ENCODE results near the gene PDZD8. TPM values are rescaled to one million over a fixed set of nuclear protein-coding genes. Genes with fewer than 3 reads are reported as not detected.

PDZD8 gene
- total RNA-seq, 1 donor from 2014 or later: 31.3 TPM

DNA sequence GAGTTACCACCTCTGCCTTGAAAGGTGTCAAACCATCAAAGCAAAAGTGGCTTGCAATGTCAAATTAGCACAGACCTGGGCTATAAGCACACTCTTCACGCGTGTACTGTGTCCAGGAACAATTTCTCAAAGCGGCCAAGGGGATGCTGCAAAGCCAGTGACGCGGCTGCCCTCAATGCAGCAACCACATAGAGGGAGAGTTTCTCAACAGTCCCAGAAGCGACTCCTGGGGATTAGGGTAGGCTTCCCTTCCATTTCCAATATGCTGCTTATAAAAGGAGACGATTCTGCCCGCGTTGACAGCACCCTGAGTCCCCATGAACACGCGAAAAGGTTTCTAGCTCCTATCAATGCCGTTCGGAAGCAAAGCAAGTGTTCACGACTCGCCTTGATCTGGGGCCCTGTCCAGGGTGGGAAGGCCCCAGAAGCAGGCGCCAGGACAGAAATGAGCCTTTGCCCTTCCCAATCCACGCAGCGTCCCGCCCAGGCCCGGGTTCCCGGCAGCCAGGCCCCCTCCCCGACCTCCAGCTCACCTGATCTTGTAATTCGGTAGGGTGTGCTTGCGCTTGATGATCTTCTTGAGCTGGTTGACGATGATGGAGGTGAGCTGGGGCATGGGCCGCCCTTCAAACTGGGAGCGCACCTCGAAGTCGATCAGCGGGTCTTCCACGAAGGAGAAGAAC lies 1.3 kb downstream of the PDZD8 start:
- Histone ChIP-seq H3K9me3 (ENCODE audit: insufficient read depth, low read depth, low read length) (no peaks in the 10 kb centered on the region), H3K4me2 (ENCODE audit: low read length) (peak overlapping the region; percentile 98), H3K4me1 (ENCODE audit: insufficient read depth, low read length) (peaks cover 18% of the 10 kb centered on the region), H3K27me3 (ENCODE audit: insufficient read depth, low read length) (peaks cover 7% of the 10 kb centered on the region), H3K36me3 (ENCODE audit: insufficient read depth, low read length) (no peaks in the 10 kb centered on the region), H3K79me2 (ENCODE audit: insufficient read depth, low read length) (peaks cover 61% of the 10 kb centered on the region), H3K9ac (ENCODE audit: low read length) (peak overlapping the region; percentile 85), H2AFZ (ENCODE audit: low read depth, low read length) (peak overlapping the region; percentile 21), H4K20me1 (ENCODE audit: insufficient read depth, low read length) (peaks cover 53% of the 10 kb centered on the region), H3K4me3 (ENCODE audit: insufficient read depth, low read depth, low read length) (peak overlapping the region; percentile 78), H3K27ac (ENCODE audit: low read depth, low read length) (peak overlapping the region; percentile 79)
- FAIRE-seq (no peak), DNase-seq (ENCODE audit: low read depth) (peak; percentile 29)
- H3K4me1 Mint-ChIP-seq (ENCODE audit: low read depth, unreplicated experiment): peaks cover 12% of the 10 kb centered on the region
- peak overlapping the region; percentile 94 for H3K4me3 Mint-ChIP-seq (ENCODE audit: unreplicated experiment)
- peaks cover 3% of the 10 kb centered on the region for H3K9me3 Mint-ChIP-seq (ENCODE audit: unreplicated experiment)
- TF ChIP-seq, protein P1, sequence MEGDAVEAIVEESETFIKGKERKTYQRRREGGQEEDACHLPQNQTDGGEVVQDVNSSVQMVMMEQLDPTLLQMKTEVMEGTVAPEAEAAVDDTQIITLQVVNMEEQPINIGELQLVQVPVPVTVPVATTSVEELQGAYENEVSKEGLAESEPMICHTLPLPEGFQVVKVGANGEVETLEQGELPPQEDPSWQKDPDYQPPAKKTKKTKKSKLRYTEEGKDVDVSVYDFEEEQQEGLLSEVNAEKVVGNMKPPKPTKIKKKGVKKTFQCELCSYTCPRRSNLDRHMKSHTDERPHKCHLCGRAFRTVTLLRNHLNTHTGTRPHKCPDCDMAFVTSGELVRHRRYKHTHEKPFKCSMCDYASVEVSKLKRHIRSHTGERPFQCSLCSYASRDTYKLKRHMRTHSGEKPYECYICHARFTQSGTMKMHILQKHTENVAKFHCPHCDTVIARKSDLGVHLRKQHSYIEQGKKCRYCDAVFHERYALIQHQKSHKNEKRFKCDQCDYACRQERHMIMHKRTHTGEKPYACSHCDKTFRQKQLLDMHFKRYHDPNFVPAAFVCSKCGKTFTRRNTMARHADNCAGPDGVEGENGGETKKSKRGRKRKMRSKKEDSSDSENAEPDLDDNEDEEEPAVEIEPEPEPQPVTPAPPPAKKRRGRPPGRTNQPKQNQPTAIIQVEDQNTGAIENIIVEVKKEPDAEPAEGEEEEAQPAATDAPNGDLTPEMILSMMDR (IDR thresholded peaks at IDR 0.05; ENCODE audit: insufficient read depth, low read depth, low read length): no peak
- no peak for TF ChIP-seq EZH2 (IDR thresholded peaks at IDR 0.05; ENCODE audit: insufficient read depth, low read length)
- peak overlapping the region; percentile 29 for H3K27ac Mint-ChIP-seq (ENCODE audit: unreplicated experiment)
- H3K36me3 Mint-ChIP-seq (ENCODE audit: low read depth, unreplicated experiment): no peaks in the 10 kb centered on the region
- peaks cover 11% of the 10 kb centered on the region for H3K27me3 Mint-ChIP-seq (ENCODE audit: low read depth, unreplicated experiment)

DNA sequence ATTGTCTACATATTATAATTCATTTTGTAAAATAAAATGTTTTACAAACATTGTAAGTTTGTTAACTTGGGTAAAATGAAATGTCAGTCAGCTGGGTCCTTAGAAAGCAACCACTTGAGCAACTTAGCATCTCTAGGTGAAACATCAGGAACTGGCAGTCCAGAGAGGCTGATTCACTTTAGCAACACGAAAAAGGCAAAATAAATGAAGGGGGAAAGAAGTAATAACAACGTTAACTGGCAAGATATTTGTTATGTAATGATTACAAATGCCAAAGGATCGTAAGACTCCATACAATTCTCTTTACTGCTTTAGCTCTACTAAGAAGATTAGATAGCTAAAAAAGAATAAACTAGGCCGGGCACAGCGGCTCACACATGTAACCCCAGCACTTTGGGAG lies 5.0 kb downstream of the PDZD8 start:
- H3K36me3 Mint-ChIP-seq (ENCODE audit: low read depth, unreplicated experiment): no peaks in the 10 kb centered on the region
- peak overlapping the region; percentile 55 for H3K4me2 ChIP-seq (ENCODE audit: low read length)
- H3K27ac Mint-ChIP-seq (ENCODE audit: unreplicated experiment): no peak overlapping the region
- H3K79me2 ChIP-seq (ENCODE audit: insufficient read depth, low read length): peaks cover 98% of the 10 kb centered on the region
- FAIRE-seq (no peak), DNase-seq (ENCODE audit: low read depth) (peak; percentile 77)
- no peak overlapping the region for H3K4me3 Mint-ChIP-seq (ENCODE audit: unreplicated experiment)
- H3K36me3 ChIP-seq (ENCODE audit: insufficient read depth, low read length): no peaks in the 10 kb centered on the region
- H3K4me1 ChIP-seq (ENCODE audit: insufficient read depth, low read length): peaks cover 19% of the 10 kb centered on the region
- no peaks in the 10 kb centered on the region for H3K27me3 ChIP-seq (ENCODE audit: insufficient read depth, low read length)
- no peak overlapping the region for H3K9ac ChIP-seq (ENCODE audit: low read length)
- TF ChIP-seq, protein P1 (IDR thresholded peaks at IDR 0.05; ENCODE audit: insufficient read depth, low read depth, low read length): no peak
- TF ChIP-seq EZH2 (IDR thresholded peaks at IDR 0.05; ENCODE audit: insufficient read depth, low read length): no peak
- H2AFZ ChIP-seq (ENCODE audit: low read depth, low read length): no peak overlapping the region
- no peak overlapping the region for H3K4me3 ChIP-seq (ENCODE audit: insufficient read depth, low read depth, low read length)
- no peaks in the 10 kb centered on the region for H3K9me3 ChIP-seq (ENCODE audit: insufficient read depth, low read depth, low read length)
- no peaks in the 10 kb centered on the region for H3K27me3 Mint-ChIP-seq (ENCODE audit: low read depth, unreplicated experiment)
- peak overlapping the region; percentile 30 for H3K27ac ChIP-seq (ENCODE audit: low read depth, low read length)
- no peaks in the 10 kb centered on the region for H3K9me3 Mint-ChIP-seq (ENCODE audit: unreplicated experiment)
- H4K20me1 ChIP-seq (ENCODE audit: insufficient read depth, low read length): peaks cover 80% of the 10 kb centered on the region
- H3K4me1 Mint-ChIP-seq (ENCODE audit: low read depth, unreplicated experiment): peaks cover 12% of the 10 kb centered on the region

DNA sequence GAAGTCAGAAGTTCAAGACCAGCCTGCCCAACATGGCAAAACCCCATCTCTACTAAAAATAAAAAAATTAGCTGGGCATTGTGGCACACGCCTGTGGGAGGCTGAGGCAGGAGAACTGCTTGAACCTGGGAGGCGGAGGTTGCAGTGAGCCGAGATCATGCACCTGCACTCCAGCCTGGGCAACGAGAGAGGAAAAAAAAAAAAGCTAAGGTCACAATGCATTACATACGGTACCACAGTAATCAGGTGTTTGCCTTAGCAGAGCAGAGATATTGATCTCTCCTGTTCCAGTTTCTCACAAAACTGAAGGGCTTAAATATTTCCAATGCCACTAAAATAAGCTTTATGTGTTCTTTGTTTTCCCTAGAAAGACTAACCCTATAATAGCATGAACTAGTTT lies 7.5 kb downstream of the PDZD8 start:
- Histone ChIP-seq H3K36me3 (ENCODE audit: insufficient read depth, low read length) (no peaks in the 10 kb centered on the region), H4K20me1 (ENCODE audit: insufficient read depth, low read length) (peaks cover 75% of the 10 kb centered on the region), H3K4me3 (ENCODE audit: insufficient read depth, low read depth, low read length) (no peak overlapping the region), H3K79me2 (ENCODE audit: insufficient read depth, low read length) (peaks cover 97% of the 10 kb centered on the region), H3K27me3 (ENCODE audit: insufficient read depth, low read length) (no peaks in the 10 kb centered on the region), H3K9me3 (ENCODE audit: insufficient read depth, low read depth, low read length) (no peaks in the 10 kb centered on the region), H3K9ac (ENCODE audit: low read length) (no peak overlapping the region), H3K4me1 (ENCODE audit: insufficient read depth, low read length) (peaks cover 28% of the 10 kb centered on the region), H3K4me2 (ENCODE audit: low read length) (no peak overlapping the region), H3K27ac (ENCODE audit: low read depth, low read length) (no peak overlapping the region), H2AFZ (ENCODE audit: low read depth, low read length) (no peak overlapping the region)
- Mint-ChIP-seq H3K4me3 (ENCODE audit: unreplicated experiment) (no peak overlapping the region), H3K27me3 (ENCODE audit: low read depth, unreplicated experiment) (no peaks in the 10 kb centered on the region), H3K36me3 (ENCODE audit: low read depth, unreplicated experiment) (no peaks in the 10 kb centered on the region), H3K4me1 (ENCODE audit: low read depth, unreplicated experiment) (peaks cover 29% of the 10 kb centered on the region), H3K27ac (ENCODE audit: unreplicated experiment) (no peak overlapping the region), H3K9me3 (ENCODE audit: unreplicated experiment) (no peaks in the 10 kb centered on the region)
- FAIRE-seq: no peak
- TF ChIP-seq, protein P1 (IDR thresholded peaks at IDR 0.05; ENCODE audit: insufficient read depth, low read depth, low read length): no peak
- no peak for TF ChIP-seq EZH2 (IDR thresholded peaks at IDR 0.05; ENCODE audit: insufficient read depth, low read length)
- DNase-seq (ENCODE audit: low read depth): no peak
